HG02938 (cell line): Measurements from ENCODE around the gene RYR3.

ENCODE experiments used
- ATAC-seq: cut with Tn5 transposase; IDR thresholded peaks from one replicate; pipeline ENCODE4 v1.9.1; 2021; ENCODE audit warnings: mild to moderate bottlenecking, moderate library complexity; ENCODE audit not compliant: unreplicated experiment

RYR3 gene

GRCh38 chr15:33445984-33446383 is 135.2 kb downstream of the RYR3 start:
- no peak for ATAC-seq

- no peak for ATAC-seq
Observed at GRCh38 chr15:33448151-33448550, 137.4 kb downstream of the RYR3 start.

GRCh38 chr15:33448961-33449606 is 138.3 kb downstream of the RYR3 start:
- no peak for ATAC-seq

GRCh38 chr15:33449810-33450209 is 139.0 kb downstream of the RYR3 start:
- ATAC-seq, result no peak

GRCh38 chr15:33451385-33451784 is 140.6 kb downstream of the RYR3 start:
- no peak for ATAC-seq

- ATAC-seq, result no peak
Observed at GRCh38 chr15:33453761-33454160, 143.0 kb downstream of the RYR3 start.

- no peak for ATAC-seq
Observed at GRCh38 chr15:33454346-33454745, 143.6 kb downstream of the RYR3 start.

GRCh38 chr15:33454996-33455395 is 144.2 kb downstream of the RYR3 start:
- no peak for ATAC-seq

GRCh38 chr15:33458421-33458820 is 147.7 kb downstream of the RYR3 start:
- no peak for ATAC-seq

- no peak for ATAC-seq
Observed at GRCh38 chr15:33460166-33460805, 149.5 kb downstream of the RYR3 start.

- ATAC-seq, result no peak
Observed at GRCh38 chr15:33461671-33462070, 150.9 kb downstream of the RYR3 start.

- no peak for ATAC-seq
Observed at GRCh38 chr15:33467146-33467815, 156.5 kb downstream of the RYR3 start.

- no peak for ATAC-seq
Observed at GRCh38 chr15:33467816-33468163, 157.0 kb downstream of the RYR3 start.

- ATAC-seq, result no peak
Observed at GRCh38 chr15:33468740-33469139, 158.0 kb downstream of the RYR3 start.

GRCh38 chr15:33473005-33473404 is 162.2 kb downstream of the RYR3 start:
- no peak for ATAC-seq

GRCh38 chr15:33473714-33474113 is 162.9 kb downstream of the RYR3 start:
- ATAC-seq, result no peak

GRCh38 chr15:33476076-33476475 is 165.3 kb downstream of the RYR3 start:
- ATAC-seq, result no peak

GRCh38 chr15:33476908-33477307 is 166.1 kb downstream of the RYR3 start:
- ATAC-seq, result no peak

GRCh38 chr15:33489335-33489734 is 178.6 kb downstream of the RYR3 start:
- no peak for ATAC-seq

GRCh38 chr15:33490703-33491102 is 179.9 kb downstream of the RYR3 start:
- ATAC-seq, result no peak

- ATAC-seq, result no peak
Observed at GRCh38 chr15:33492434-33493052, 181.8 kb downstream of the RYR3 start.

- ATAC-seq, result no peak
Observed at GRCh38 chr15:33494306-33494705, 183.5 kb downstream of the RYR3 start.
